ENCODE results near the gene HAO2.

The HAO2 gene

DNA sequence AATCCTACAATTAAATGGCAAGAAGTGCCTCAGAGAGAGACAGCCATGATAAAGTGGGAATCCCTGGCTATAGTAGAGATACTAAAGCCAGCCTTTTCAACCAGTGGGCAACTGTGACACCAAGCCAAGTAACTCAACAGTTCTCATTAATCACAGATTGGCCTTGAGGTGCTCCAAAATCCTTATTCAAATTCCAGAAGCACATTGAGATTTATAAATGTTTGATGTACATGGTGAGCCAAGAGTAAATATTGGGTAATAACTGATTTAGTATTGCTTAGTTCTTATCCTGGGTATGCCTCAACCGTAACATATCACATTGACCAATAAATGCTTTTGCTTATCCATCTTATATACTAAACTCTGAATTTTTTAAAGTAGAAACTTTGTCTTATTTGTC is 17.1 kb downstream of the HAO2 start:
- no peak overlapping the region for H3K9ac ChIP-seq (ENCODE audit: low read depth, low read length)
- H3K27me3 ChIP-seq (ENCODE audit: control insufficient read depth, insufficient read depth, low read length) = no peaks in the 10 kb centered on the region
- no peaks in the 10 kb centered on the region for H3K9me3 ChIP-seq (ENCODE audit: control insufficient read depth, insufficient read depth, low read length)
- no peak overlapping the region for H3K4me3 ChIP-seq (ENCODE audit: low read depth, low read length)
- H3K36me3 ChIP-seq (ENCODE audit: control insufficient read depth, insufficient read depth, low read length) = no peaks in the 10 kb centered on the region
- no peaks in the 10 kb centered on the region for H3K4me1 ChIP-seq (ENCODE audit: control insufficient read depth, insufficient read depth, low read length)

GRCh38 chr1:119387858-119388257 is 19.3 kb downstream of the HAO2 start:
- Histone ChIP-seq H3K36me3 (ENCODE audit: control insufficient read depth, insufficient read depth, low read length) (no peaks in the 10 kb centered on the region), H3K9me3 (ENCODE audit: control insufficient read depth, insufficient read depth, low read length) (no peaks in the 10 kb centered on the region), H3K27me3 (ENCODE audit: control insufficient read depth, insufficient read depth, low read length) (no peaks in the 10 kb centered on the region), H3K4me3 (ENCODE audit: low read depth, low read length) (no peak overlapping the region), H3K9ac (ENCODE audit: low read depth, low read length) (no peak overlapping the region), H3K4me1 (ENCODE audit: control insufficient read depth, insufficient read depth, low read length) (no peaks in the 10 kb centered on the region)

GRCh38 chr1:119388450-119388849 is 19.9 kb downstream of the HAO2 start:
- H3K36me3 ChIP-seq (ENCODE audit: control insufficient read depth, insufficient read depth, low read length) = no peaks in the 10 kb centered on the region

DNA sequence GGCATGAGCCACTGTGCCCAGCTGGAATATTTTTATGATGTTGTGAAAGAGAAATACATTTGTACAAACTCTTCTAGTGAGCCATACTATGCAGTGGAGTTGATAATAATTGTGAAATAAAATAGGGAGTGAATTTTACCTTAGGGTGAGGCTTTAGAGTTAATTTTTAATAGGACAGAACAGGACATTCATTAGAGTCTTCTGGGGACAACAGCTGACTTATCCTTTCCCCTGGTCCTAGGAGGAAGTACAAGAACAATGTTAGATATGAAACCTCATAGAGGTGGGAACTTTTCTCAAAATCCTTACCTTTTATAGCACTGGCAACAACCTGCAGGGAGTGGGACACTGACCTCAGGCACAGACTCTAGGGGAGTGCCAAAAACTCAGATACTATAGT is 21.9 kb downstream of the HAO2 start:
- Histone ChIP-seq H3K9me3 (ENCODE audit: control insufficient read depth, insufficient read depth, low read length) (no peaks in the 10 kb centered on the region), H3K27me3 (ENCODE audit: control insufficient read depth, insufficient read depth, low read length) (no peaks in the 10 kb centered on the region), H3K36me3 (ENCODE audit: control insufficient read depth, insufficient read depth, low read length) (no peaks in the 10 kb centered on the region), H3K4me1 (ENCODE audit: control insufficient read depth, insufficient read depth, low read length) (no peaks in the 10 kb centered on the region), H3K9ac (ENCODE audit: low read depth, low read length) (no peak overlapping the region), H3K4me3 (ENCODE audit: low read depth, low read length) (no peak overlapping the region)

More at GRCh38 chr1:119388450-119388849, 19.9 kb downstream of the HAO2 start:
- Histone ChIP-seq H3K4me1 (ENCODE audit: control insufficient read depth, insufficient read depth, low read length) (no peaks in the 10 kb centered on the region), H3K9ac (ENCODE audit: low read depth, low read length) (no peak overlapping the region), H3K4me3 (ENCODE audit: low read depth, low read length) (no peak overlapping the region), H3K27me3 (ENCODE audit: control insufficient read depth, insufficient read depth, low read length) (no peaks in the 10 kb centered on the region), H3K9me3 (ENCODE audit: control insufficient read depth, insufficient read depth, low read length) (no peaks in the 10 kb centered on the region)

GRCh38 chr1:119391749-119392148 is 23.2 kb downstream of the HAO2 start:
- no peaks in the 10 kb centered on the region for H3K27me3 ChIP-seq (ENCODE audit: control insufficient read depth, insufficient read depth, low read length)

GRCh38 chr1:119394085-119394484 is 25.5 kb downstream of the HAO2 start:
- Histone ChIP-seq H3K27me3 (ENCODE audit: control insufficient read depth, insufficient read depth, low read length) (no peaks in the 10 kb centered on the region), H3K4me3 (ENCODE audit: low read depth, low read length) (no peak overlapping the region), H3K9me3 (ENCODE audit: control insufficient read depth, insufficient read depth, low read length) (no peaks in the 10 kb centered on the region), H3K36me3 (ENCODE audit: control insufficient read depth, insufficient read depth, low read length) (no peaks in the 10 kb centered on the region), H3K9ac (ENCODE audit: low read depth, low read length) (no peak overlapping the region), H3K4me1 (ENCODE audit: control insufficient read depth, insufficient read depth, low read length) (no peaks in the 10 kb centered on the region)

More at GRCh38 chr1:119391749-119392148, 23.2 kb downstream of the HAO2 start:
- Histone ChIP-seq H3K36me3 (ENCODE audit: control insufficient read depth, insufficient read depth, low read length) (no peaks in the 10 kb centered on the region), H3K9ac (ENCODE audit: low read depth, low read length) (no peak overlapping the region), H3K9me3 (ENCODE audit: control insufficient read depth, insufficient read depth, low read length) (no peaks in the 10 kb centered on the region), H3K4me1 (ENCODE audit: control insufficient read depth, insufficient read depth, low read length) (no peaks in the 10 kb centered on the region), H3K4me3 (ENCODE audit: low read depth, low read length) (no peak overlapping the region)

DNA sequence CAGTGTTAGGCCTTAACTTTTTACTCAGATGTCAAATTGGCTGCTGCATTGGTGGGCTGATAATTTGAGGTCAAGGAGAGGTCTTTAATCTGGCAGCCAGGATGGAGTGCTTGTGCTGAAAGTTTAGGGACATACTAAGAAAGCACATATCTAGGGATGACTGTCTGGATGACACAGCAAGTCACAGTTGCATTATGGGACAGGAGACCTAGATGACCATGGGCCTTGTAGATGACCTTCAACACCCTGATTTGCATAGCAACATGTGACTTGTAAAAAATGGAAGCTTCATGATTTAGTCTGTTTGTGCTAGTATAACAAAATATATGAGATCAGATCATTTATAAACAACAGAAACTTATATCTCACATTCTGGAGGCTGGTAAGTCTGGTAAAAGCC is 28.4 kb downstream of the HAO2 start:
- H3K9me3 ChIP-seq (ENCODE audit: control insufficient read depth, insufficient read depth, low read length) = no peaks in the 10 kb centered on the region
- no peak overlapping the region for H3K9ac ChIP-seq (ENCODE audit: low read depth, low read length)
- no peaks in the 10 kb centered on the region for H3K36me3 ChIP-seq (ENCODE audit: control insufficient read depth, insufficient read depth, low read length)
- no peaks in the 10 kb centered on the region for H3K4me1 ChIP-seq (ENCODE audit: control insufficient read depth, insufficient read depth, low read length)
- H3K27me3 ChIP-seq (ENCODE audit: control insufficient read depth, insufficient read depth, low read length) = no peaks in the 10 kb centered on the region
- H3K4me3 ChIP-seq (ENCODE audit: low read depth, low read length) = no peak overlapping the region

DNA sequence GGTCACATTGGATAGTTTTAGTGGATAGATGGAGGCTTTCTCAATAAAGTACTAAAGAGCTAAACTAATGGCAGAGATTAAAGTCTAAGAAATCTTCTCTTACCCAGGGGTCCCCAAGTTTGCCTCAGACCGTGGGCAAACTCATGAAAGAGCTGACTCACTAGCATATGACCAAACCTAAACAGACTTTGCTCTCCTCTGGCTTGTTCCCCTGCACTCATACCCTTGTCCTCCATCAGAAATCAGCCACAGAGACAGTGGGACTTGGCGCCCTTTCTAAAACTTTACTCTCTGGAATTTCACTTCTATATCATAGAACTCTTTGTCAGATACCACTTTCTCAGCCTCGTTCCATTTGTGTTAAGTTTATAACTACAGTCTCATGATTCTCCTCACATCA is 29.4 kb downstream of the HAO2 start:
- H3K36me3 ChIP-seq (ENCODE audit: control insufficient read depth, insufficient read depth, low read length) = no peaks in the 10 kb centered on the region
- no peak overlapping the region for H3K9ac ChIP-seq (ENCODE audit: low read depth, low read length)
- H3K4me3 ChIP-seq (ENCODE audit: low read depth, low read length) = no peak overlapping the region
- no peaks in the 10 kb centered on the region for H3K27me3 ChIP-seq (ENCODE audit: control insufficient read depth, insufficient read depth, low read length)
- no peaks in the 10 kb centered on the region for H3K9me3 ChIP-seq (ENCODE audit: control insufficient read depth, insufficient read depth, low read length)
- H3K4me1 ChIP-seq (ENCODE audit: control insufficient read depth, insufficient read depth, low read length) = no peaks in the 10 kb centered on the region

GRCh38 chr1:119404736-119405135 is 36.2 kb downstream of the HAO2 start:
- H3K36me3 ChIP-seq (ENCODE audit: control insufficient read depth, insufficient read depth, low read length) = no peaks in the 10 kb centered on the region
- no peaks in the 10 kb centered on the region for H3K9me3 ChIP-seq (ENCODE audit: control insufficient read depth, insufficient read depth, low read length)
- no peaks in the 10 kb centered on the region for H3K4me1 ChIP-seq (ENCODE audit: control insufficient read depth, insufficient read depth, low read length)
- no peak overlapping the region for H3K9ac ChIP-seq (ENCODE audit: low read depth, low read length)
- H3K4me3 ChIP-seq (ENCODE audit: low read depth, low read length) = no peak overlapping the region
- no peaks in the 10 kb centered on the region for H3K27me3 ChIP-seq (ENCODE audit: control insufficient read depth, insufficient read depth, low read length)

DNA sequence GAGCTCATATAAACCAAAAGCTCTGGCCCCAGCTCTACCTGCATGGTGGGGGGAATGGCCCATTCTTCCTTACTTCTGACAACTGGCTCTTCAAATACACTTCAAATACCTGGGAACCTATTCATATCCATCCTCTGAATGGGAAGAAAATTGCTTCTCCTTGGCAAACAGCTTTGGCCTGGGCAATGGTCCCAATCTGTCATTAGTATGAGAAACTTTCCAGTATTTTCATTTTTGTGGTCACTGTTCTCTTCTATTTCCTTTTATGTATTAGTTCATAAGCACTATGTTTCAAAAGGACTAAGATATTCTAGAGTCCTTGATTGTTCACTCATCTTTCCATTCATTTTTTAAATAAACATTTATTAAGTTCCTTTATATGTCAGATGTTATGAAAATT is 41.1 kb downstream of the HAO2 start:
- no peaks in the 10 kb centered on the region for H3K36me3 ChIP-seq (ENCODE audit: control insufficient read depth, insufficient read depth, low read length)
- no peak overlapping the region for H3K4me3 ChIP-seq (ENCODE audit: low read depth, low read length)
- no peak overlapping the region for H3K9ac ChIP-seq (ENCODE audit: low read depth, low read length)
- no peaks in the 10 kb centered on the region for H3K4me1 ChIP-seq (ENCODE audit: control insufficient read depth, insufficient read depth, low read length)
- H3K9me3 ChIP-seq (ENCODE audit: control insufficient read depth, insufficient read depth, low read length) = no peaks in the 10 kb centered on the region
- no peaks in the 10 kb centered on the region for H3K27me3 ChIP-seq (ENCODE audit: control insufficient read depth, insufficient read depth, low read length)

DNA sequence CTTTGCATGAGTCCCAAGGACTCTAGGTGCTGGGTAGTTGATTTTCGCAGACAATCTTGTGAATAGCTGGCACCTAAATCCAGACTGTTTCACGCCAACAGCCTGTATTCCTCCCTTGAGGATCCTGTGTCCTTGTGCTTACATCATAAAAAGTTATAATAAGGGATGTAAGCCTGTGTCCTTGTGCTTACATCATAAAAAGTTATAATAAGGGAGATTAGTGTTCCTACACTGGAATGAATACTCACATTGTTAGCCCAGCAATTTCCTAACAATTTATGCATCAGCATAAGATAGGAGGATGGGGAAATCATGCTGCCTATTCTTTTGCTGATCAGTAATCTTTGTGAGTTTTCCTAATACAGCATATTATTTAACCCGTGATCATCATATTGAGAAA is 42.4 kb downstream of the HAO2 start:
- no peak overlapping the region for H3K4me3 ChIP-seq (ENCODE audit: low read depth, low read length)
- H3K36me3 ChIP-seq (ENCODE audit: control insufficient read depth, insufficient read depth, low read length) = no peaks in the 10 kb centered on the region
- H3K4me1 ChIP-seq (ENCODE audit: control insufficient read depth, insufficient read depth, low read length) = no peaks in the 10 kb centered on the region
- no peak overlapping the region for H3K9ac ChIP-seq (ENCODE audit: low read depth, low read length)
- H3K9me3 ChIP-seq (ENCODE audit: control insufficient read depth, insufficient read depth, low read length) = no peaks in the 10 kb centered on the region
- H3K27me3 ChIP-seq (ENCODE audit: control insufficient read depth, insufficient read depth, low read length) = no peaks in the 10 kb centered on the region

DNA sequence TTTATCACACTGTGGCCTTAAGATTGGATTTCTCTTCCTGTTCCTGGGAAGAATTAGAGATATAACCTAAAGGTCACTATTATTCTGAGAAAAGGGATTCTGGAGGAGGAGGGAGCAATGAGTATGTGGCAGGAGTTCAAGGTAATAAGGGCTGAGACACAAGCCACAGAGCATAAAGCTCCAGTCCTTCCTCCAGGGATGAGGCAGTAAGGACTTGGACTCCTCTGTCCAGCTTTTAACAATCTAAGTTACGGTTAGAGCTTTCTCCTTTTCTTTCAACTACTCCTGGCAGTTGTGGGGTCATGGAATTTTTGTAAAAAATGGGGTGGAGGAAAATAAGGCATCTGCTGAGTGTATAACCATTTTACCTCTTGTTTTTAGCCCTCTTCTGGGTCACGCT is 46.4 kb downstream of the HAO2 start, which contains the start of gene HSD3B2:
HSD3B2 (plus strand) TSS at position 201 of the 400 bp plus-strand sequence. CDS start 270 bp downstream, outside the sequence.
- H3K36me3 ChIP-seq (ENCODE audit: control insufficient read depth, insufficient read depth, low read length) = no peaks in the 10 kb centered on the region
- H3K9me3 ChIP-seq (ENCODE audit: control insufficient read depth, insufficient read depth, low read length) = no peaks in the 10 kb centered on the region
- no peaks in the 10 kb centered on the region for H3K27me3 ChIP-seq (ENCODE audit: control insufficient read depth, insufficient read depth, low read length)
- no peak within 1 kb of the TSS for H3K4me3 ChIP-seq (ENCODE audit: low read depth, low read length)
- H3K9ac ChIP-seq (ENCODE audit: low read depth, low read length) = no peak within 1 kb of the TSS
- H3K4me1 ChIP-seq (ENCODE audit: control insufficient read depth, insufficient read depth, low read length) = no peaks in the 10 kb centered on the region

Data from iPS-15b (cell line).